ENCODE measurements around the gene OR6N1. TPM values are rescaled to one million over a fixed set of nuclear protein-coding genes. Genes with fewer than 3 reads are reported as not detected.

Gene OR6N1
- total and polyA plus RNA-seq, 2 of the 4 experiments (the other 2 are of a cell fraction) = not detected

- intact Hi-C loops (cut with micrococcal nuclease) (no loop called here), dilution Hi-C loops (cut with HindIII; ENCODE audit: low sequenced_read_pairs, unreplicated experiment) (no loop called here), in situ Hi-C loops (cut with MboI; ENCODE audit: low sequenced_read_pairs) (no loop called here)
- WGBS, 2 experiments (ENCODE audit: extremely low coverage in 2 of 2, insufficient read length in 1 of 2) = no CpG with 5 or more reads among the region's 3 CpGs
- Histone ChIP-seq H3K9me3 (ENCODE audit: control insufficient read depth, insufficient read depth, low read length) (no peaks in the 10 kb centered on the region; the same call in 1 of the 2 replicates), H3K9me1 (ENCODE audit: insufficient read depth, low read length) (no peaks in the 10 kb centered on the region; the same call in 1 of the 2 replicates), H3K4me3 (ENCODE audit: insufficient read depth, low read depth, low read length) (no peak overlapping the region), H3K23ac (ENCODE audit: low read depth, low read length) (no peak overlapping the region), H3K56ac (ENCODE audit: extremely low read depth, insufficient read depth, low read length) (no peak overlapping the region), H2BK15ac (ENCODE audit: low read depth, low read length) (no peak overlapping the region), H3K14ac (replicated peaks; ENCODE audit: low read depth, low read length) (no peak overlapping the region), H3K4me1 (ENCODE audit: control insufficient read depth, insufficient read depth, low read length) (no peaks in the 10 kb centered on the region), H4K5ac (ENCODE audit: low read depth, low read length) (no peak overlapping the region), H3K4ac (ENCODE audit: low read depth, low read length) (no peak overlapping the region), H2BK120ac (ENCODE audit: low read depth, low read length) (no peak overlapping the region), H3K4me2 (ENCODE audit: low read depth, low read length) (no peak overlapping the region), H3K79me1 (ENCODE audit: low read depth in 1 of 2, low read length in 2 of 2) (no peaks in the 10 kb centered on the region), H4K20me1 (ENCODE audit: insufficient read depth, low read length) (no peaks in the 10 kb centered on the region), H3K18ac (ENCODE audit: low read depth, low read length) (no peak overlapping the region), H2AFZ (replicated peaks; ENCODE audit: low read length, poor library complexity) (no peak overlapping the region), H2BK5ac (ENCODE audit: low read depth, low read length, poor library complexity, severe bottlenecking) (no peak overlapping the region), H2AK5ac (ENCODE audit: low read depth, low read length) (no peak overlapping the region), H4K8ac (ENCODE audit: low read depth in 2 of 2, low read length in 2 of 2) (no peak overlapping the region), H3K9ac (ENCODE audit: low read depth, low read length) (no peak overlapping the region), H4K91ac (ENCODE audit: insufficient read depth, low read depth, low read length) (no peak overlapping the region), H2BK20ac (ENCODE audit: low read depth, low read length) (no peak overlapping the region), H3K27me3 (ENCODE audit: control insufficient read depth, insufficient read depth, low read length) (no peaks in the 10 kb centered on the region), H3K27ac (ENCODE audit: insufficient read depth, low read length) (no peak overlapping the region), H2AK9ac (replicated peaks; ENCODE audit: low read depth, low read length, poor library complexity) (no peak overlapping the region), H3K36me3 (ENCODE audit: control insufficient read depth, insufficient read depth, low read length) (no peaks in the 10 kb centered on the region)
- POLR2A ChIA-PET (ENCODE audit: unreplicated experiment) = no interaction called here
- TF ChIP-seq FOS (IDR thresholded peaks at IDR 0.05; ENCODE audit: low read depth, low read length) (no peak), CTCF (conservative IDR thresholded peaks at IDR 0.05; ENCODE audit: low read depth, low read length) (no peak), SMC3 (IDR thresholded peaks at IDR 0.05; ENCODE audit: low read depth, low read length) (no peak), BHLHE40 (IDR thresholded peaks at IDR 0.05; ENCODE audit: low read depth, low read length) (no peak), RAD21 (IDR thresholded peaks at IDR 0.05; ENCODE audit: low read length) (no peak), RCOR1 (IDR thresholded peaks at IDR 0.05; ENCODE audit: insufficient replicate concordance, low read length) (no peak), USF2 (IDR thresholded peaks at IDR 0.05; ENCODE audit: low read depth, low read length) (no peak), MAFK (IDR thresholded peaks at IDR 0.05; ENCODE audit: low read depth, low read length) (no peak)
- CTCF ChIA-PET = no interaction called here
- BruUV-seq (replicated peaks) = no TSS peak
- DNase-seq (no peak), ATAC-seq (ENCODE audit: low read depth) (no peak)
Measured at GRCh38 chr1:158809256-158809655, 37.3 kb upstream of the OR6N1 start.
